ENCODE measurements around the gene GJD3. TPM values are rescaled to one million over a fixed set of nuclear protein-coding genes. Genes with fewer than 3 reads are reported as not detected.

The GJD3 gene
- total RNA-seq, 2 experiments from 2014 or later: not detected

GRCh38 chr17:40341808-40342503, 22.6 kb downstream of the GJD3 start:
- ATAC-seq (ENCODE audit: poor library complexity): peak; percentile 4
- no peaks in the 10 kb centered on the region for H3K27me3 Mint-ChIP-seq
- peaks cover 94% of the 10 kb centered on the region for H3K4me1 ChIP-seq (ENCODE audit: insufficient read depth, low read length)
- H3K4me3 Mint-ChIP-seq: peak overlapping the region; percentile 83
- peak overlapping the region; percentile 72 for H3K4me3 ChIP-seq (ENCODE audit: low read length)
- CTCF ChIA-PET: interaction anchor here (0.8 to 2.8 kb wide), 12 partner anchors 10 to 123 kb away, joined by 3 to 27 read pairs (median 8); partner anchors contain the start of gene WIPF2
- no peaks in the 10 kb centered on the region for H3K9me3 ChIP-seq (ENCODE audit: control insufficient read depth in 1 of 2, insufficient read depth in 1 of 2, low read length in 2 of 2)
- POLR2A ChIA-PET: interaction anchor here (1.1 to 11.2 kb wide), 8 partner anchors 10 to 477 kb away, joined by 3 to 117 read pairs (median 6); no protein-coding TSS in a partner anchor
- H3K36me3 Mint-ChIP-seq (ENCODE audit: low read depth): peaks cover 45% of the 10 kb centered on the region
- TF ChIP-seq CTCF (IDR thresholded peaks at IDR 0.05): no peak
- H3K36me3 ChIP-seq (ENCODE audit: insufficient read depth, low read length): peaks cover 21% of the 10 kb centered on the region
- intact Hi-C loops (cut with DNase I, micrococcal nuclease): loop anchor here (1.0 to 2.0 kb wide), 3 partner anchors 20 to 39 kb away; no protein-coding TSS in a partner anchor
- H3K27me3 ChIP-seq (ENCODE audit: control insufficient read depth in 1 of 2, insufficient read depth in 2 of 2, low read length in 2 of 2): no peaks in the 10 kb centered on the region
- H3K4me1 Mint-ChIP-seq (ENCODE audit: low read depth): peaks cover 82% of the 10 kb centered on the region
- H3K27ac Mint-ChIP-seq: peak overlapping the region; percentile 93
- peak overlapping the region; percentile 73 to 90 for H3K27ac ChIP-seq (ENCODE audit: low read depth in 1 of 2, low read length in 2 of 2)
- DNase-seq: peak in 5 of 14 experiments; percentile 32 to 57 (median 48)
- no peaks in the 10 kb centered on the region for H3K9me3 Mint-ChIP-seq

- no peaks in the 10 kb centered on the region for H3K9me3 ChIP-seq (ENCODE audit: control insufficient read depth in 1 of 2, insufficient read depth in 1 of 2, low read length in 2 of 2)
- DNase-seq (peak; percentile 76 to 96 (median 85)), ATAC-seq (ENCODE audit: poor library complexity) (peak; percentile 78)
- CTCF ChIA-PET: interaction anchor here (0.6 to 2.8 kb wide), 13 partner anchors 10 to 122 kb away, joined by 3 to 27 read pairs (median 6); partner anchors contain the start of gene WIPF2
- no peaks in the 10 kb centered on the region for H3K9me3 Mint-ChIP-seq
- no peaks in the 10 kb centered on the region for H3K27me3 Mint-ChIP-seq
- POLR2A ChIA-PET: interaction anchor here (1.0 to 11.2 kb wide), 9 partner anchors 10 to 1347 kb away, joined by 3 to 117 read pairs (median 5); no protein-coding TSS in a partner anchor
- H3K4me1 Mint-ChIP-seq (ENCODE audit: low read depth): peaks cover 76% of the 10 kb centered on the region
- peak overlapping the region; percentile 83 for H3K4me3 Mint-ChIP-seq
- peak overlapping the region; percentile 73 to 90 for H3K27ac ChIP-seq (ENCODE audit: low read depth in 1 of 2, low read length in 2 of 2)
- intact Hi-C loops (cut with DNase I, micrococcal nuclease): loop anchor here (1.0 kb wide), 2 partner anchors 19 to 38 kb away; no protein-coding TSS in a partner anchor
- peak overlapping the region; percentile 72 for H3K4me3 ChIP-seq (ENCODE audit: low read length)
- peak overlapping the region; percentile 93 for H3K27ac Mint-ChIP-seq
- H3K27me3 ChIP-seq (ENCODE audit: control insufficient read depth in 1 of 2, insufficient read depth in 2 of 2, low read length in 2 of 2): no peaks in the 10 kb centered on the region
- peak; percentile 55 for TF ChIP-seq CTCF (IDR thresholded peaks at IDR 0.05)
- H3K4me1 ChIP-seq (ENCODE audit: insufficient read depth, low read length): peaks cover 89% of the 10 kb centered on the region
- H3K36me3 Mint-ChIP-seq (ENCODE audit: low read depth): peaks cover 42% of the 10 kb centered on the region
- H3K36me3 ChIP-seq (ENCODE audit: insufficient read depth, low read length): peaks cover 22% of the 10 kb centered on the region
Observed at GRCh38 chr17:40340880-40341807, 23.4 kb downstream of the GJD3 start.

- ChIA-PET CTCF (interaction anchor here (1.3 to 1.6 kb wide), 3 partner anchors 16 to 24 kb away, joined by 11 to 27 read pairs (median 22); no protein-coding TSS in a partner anchor), POLR2A (interaction anchor here (1.0 to 11.2 kb wide), 5 partner anchors 9 to 20 kb away, joined by 3 to 117 read pairs (median 12); no protein-coding TSS in a partner anchor)
- Histone ChIP-seq H3K27ac (ENCODE audit: low read depth in 1 of 2, low read length in 2 of 2) (peak overlapping the region; percentile 73 to 90), H3K27me3 (ENCODE audit: control insufficient read depth in 1 of 2, insufficient read depth in 2 of 2, low read length in 2 of 2) (no peaks in the 10 kb centered on the region), H3K9me3 (ENCODE audit: control insufficient read depth in 1 of 2, insufficient read depth in 1 of 2, low read length in 2 of 2) (no peaks in the 10 kb centered on the region), H3K4me3 (ENCODE audit: low read length) (no peak overlapping the region), H3K4me1 (ENCODE audit: insufficient read depth, low read length) (peaks cover 83% of the 10 kb centered on the region), H3K36me3 (ENCODE audit: insufficient read depth, low read length) (peaks cover 22% of the 10 kb centered on the region)
- intact Hi-C loops (cut with DNase I, micrococcal nuclease): no loop called here
- H3K27me3 Mint-ChIP-seq: no peaks in the 10 kb centered on the region
- ATAC-seq (ENCODE audit: poor library complexity): no peak
- peaks cover 42% of the 10 kb centered on the region for H3K36me3 Mint-ChIP-seq (ENCODE audit: low read depth)
- no peak for TF ChIP-seq CTCF (IDR thresholded peaks at IDR 0.05)
- no peaks in the 10 kb centered on the region for H3K9me3 Mint-ChIP-seq
- DNase-seq: no peak
- H3K27ac Mint-ChIP-seq: peak overlapping the region; percentile 93
- H3K4me1 Mint-ChIP-seq (ENCODE audit: low read depth): peaks cover 68% of the 10 kb centered on the region
- H3K4me3 Mint-ChIP-seq: peak overlapping the region; percentile 83
Observed at GRCh38 chr17:40340327-40340726, 24.2 kb downstream of the GJD3 start.

Data from CD4-positive, alpha-beta T cell (primary cell).